HG03442 (cell line): ENCODE results near the gene SELENOH.
"Not testable (repeated sequence)": the region's sequence is repeated elsewhere in the genome, so short reads cannot be mapped to it uniquely, and the experiment has no call there.

Experiments
- ATAC-seq: cut with Tn5 transposase; IDR thresholded peaks from one replicate; pipeline ENCODE4 v1.9.1; 2021; ENCODE audit warnings: mild to moderate bottlenecking, moderate library complexity; ENCODE audit not compliant: unreplicated experiment

Gene SELENOH

GRCh38 chr11:57741132-57742086 is at the start of gene SELENOH:
Gene SELENOH (plus strand): TSS chr11:57741491. CDS start chr11:57741596, 105 bp downstream.
- peak; percentile 88 for ATAC-seq

GRCh38 chr11:57698843-57699365 is 42.4 kb upstream of the SELENOH start:
- ATAC-seq, result no peak

- no peak for ATAC-seq
Measured at GRCh38 chr11:57699813-57700212, 41.5 kb upstream of the SELENOH start.

GRCh38 chr11:57700425-57700824 is 40.9 kb upstream of the SELENOH start:
- ATAC-seq, result no peak

DNA sequence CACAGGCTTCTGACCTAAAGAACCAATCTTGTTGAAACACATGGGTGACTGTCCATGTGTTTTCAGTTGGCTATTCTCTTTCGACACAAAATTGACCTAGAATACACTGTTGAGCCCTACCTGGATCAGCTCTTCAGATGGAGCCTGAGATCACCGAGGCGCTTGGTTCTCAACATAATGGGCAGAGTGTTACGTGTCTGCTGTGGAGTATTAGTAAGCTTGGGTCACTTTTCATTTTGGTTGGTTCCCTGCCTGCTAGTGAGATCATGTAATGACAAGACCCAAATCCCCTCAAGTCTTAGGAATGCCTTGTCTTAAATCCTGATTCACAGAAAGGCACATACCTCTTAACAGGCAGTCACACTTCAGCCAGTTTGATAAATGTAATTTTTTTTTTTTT is 38.0 kb upstream of the SELENOH start:
- no peak for ATAC-seq

DNA sequence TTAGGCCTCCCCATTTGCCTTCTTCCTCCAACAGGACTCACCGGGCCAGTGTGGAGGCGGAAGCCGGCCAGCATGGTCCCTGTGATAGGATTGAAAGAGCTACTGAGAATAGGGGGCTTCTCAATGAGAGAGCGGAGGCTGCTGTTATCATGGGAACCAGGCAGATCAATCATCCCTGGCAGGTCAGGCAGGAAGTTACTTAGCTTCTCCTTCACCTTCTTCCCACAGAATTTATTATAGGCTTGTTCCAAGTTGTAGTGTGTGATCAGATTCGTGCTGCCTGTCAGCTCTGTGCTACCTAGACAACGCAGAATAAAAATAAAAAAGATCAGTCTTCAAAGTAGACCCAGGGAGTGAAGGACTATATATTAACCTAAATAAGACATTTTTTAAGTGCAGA is 36.4 kb upstream of the SELENOH start:
- no peak for ATAC-seq

DNA sequence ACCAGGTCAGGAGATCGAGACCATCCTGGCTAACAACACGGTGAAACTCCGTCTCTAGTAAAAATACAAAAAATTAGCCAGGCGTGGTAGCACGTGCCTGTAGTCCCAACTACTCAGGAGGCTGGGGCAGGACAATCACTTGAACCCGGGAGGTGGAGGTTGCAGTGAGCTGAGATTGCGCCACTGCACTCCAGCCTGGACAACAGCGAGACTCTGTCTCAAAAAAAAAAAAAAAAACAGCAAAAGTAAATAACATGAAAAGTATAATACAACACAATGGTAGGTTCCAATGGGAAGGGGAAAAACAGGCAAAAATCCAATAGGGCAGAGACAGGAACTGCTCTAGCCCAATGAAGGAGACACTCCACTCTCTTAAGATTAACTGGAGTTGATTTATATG is 35.9 kb upstream of the SELENOH start:
- not testable (repeated sequence) for ATAC-seq

DNA sequence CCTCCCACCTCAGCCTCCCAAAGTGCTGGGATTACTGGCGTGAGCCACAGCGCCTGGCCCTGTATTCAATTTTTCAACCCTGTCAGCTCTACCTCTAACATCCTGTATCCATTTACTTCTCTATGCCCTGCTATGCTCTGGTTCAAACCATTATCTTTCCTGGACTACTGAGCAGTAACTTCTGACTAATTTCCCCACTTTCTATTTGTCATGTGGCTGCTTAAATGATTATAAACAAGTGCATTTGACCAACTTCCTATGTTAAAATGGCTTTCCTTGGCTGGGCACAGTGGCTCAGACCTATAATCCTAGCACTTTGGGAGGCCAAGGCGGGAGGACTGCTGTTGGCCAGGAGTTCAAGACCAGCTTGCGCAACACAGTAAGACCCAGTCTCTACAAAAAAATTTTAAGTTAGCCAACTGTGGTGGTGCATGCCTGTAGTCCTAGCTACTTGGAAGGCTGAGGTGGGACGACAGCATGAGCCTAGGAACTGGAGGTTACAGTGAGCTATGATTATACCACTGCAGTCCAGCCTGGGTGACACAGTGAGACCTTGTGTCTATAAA is 31.4 kb upstream of the SELENOH start:
- no peak for ATAC-seq

GRCh38 chr11:57711414-57712255 is 29.7 kb upstream of the SELENOH start, which contains the start of gene MED19:
Gene MED19 (minus strand): TSS chr11:57712215. CDS start chr11:57712179, 36 bp downstream.
- peak; percentile 32 for ATAC-seq

GRCh38 chr11:57712256-57713150 is 28.8 kb upstream of the SELENOH start, which contains the start of gene TMX2:
Gene TMX2 (plus strand): TSS chr11:57712593. CDS start chr11:57712619, 26 bp downstream.
- peak; percentile 95 for ATAC-seq

DNA sequence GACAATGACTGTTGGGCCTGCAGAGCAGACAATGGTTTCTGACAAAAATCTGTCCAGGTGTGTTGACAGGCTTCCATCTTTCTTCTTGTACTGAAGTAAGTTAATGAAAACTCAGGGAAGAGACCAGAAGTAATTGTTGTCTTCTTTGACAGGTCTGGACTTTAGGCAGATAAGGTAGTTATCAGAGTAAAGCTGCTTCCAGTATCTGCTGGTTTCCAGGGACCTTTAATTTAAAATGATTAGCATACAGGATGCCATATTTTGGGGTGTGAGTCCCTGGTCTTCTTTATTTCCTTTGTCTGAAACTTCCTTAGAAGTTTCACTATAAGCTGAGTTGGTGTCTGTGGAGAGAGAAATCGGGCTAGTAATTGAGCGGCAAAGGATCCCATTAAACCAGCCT is 27.5 kb upstream of the SELENOH start:
- ATAC-seq, result no peak

DNA sequence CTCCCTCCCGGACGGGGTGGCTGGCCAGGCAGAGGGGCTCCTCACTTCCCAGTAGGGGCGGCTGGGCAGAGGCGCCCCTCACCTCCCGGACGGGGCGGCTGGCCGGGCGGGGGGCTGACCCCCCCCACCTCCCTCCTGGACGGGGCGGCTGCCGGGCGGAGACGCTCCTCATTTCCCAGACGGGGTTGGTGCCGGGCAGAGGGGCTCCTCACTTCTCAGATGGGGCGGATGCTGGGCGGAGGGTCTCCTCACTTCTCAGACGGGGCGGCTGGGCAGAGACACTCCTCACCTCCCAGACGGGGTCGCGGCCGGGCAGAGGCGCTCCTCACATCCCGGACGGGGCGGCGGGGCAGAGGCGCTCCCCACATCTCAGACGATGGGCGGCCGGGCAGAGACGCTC is 24.6 kb upstream of the SELENOH start:
- not testable (repeated sequence) for ATAC-seq

- no peak for ATAC-seq
Measured at GRCh38 chr11:57727185-57727584, 14.1 kb upstream of the SELENOH start.

DNA sequence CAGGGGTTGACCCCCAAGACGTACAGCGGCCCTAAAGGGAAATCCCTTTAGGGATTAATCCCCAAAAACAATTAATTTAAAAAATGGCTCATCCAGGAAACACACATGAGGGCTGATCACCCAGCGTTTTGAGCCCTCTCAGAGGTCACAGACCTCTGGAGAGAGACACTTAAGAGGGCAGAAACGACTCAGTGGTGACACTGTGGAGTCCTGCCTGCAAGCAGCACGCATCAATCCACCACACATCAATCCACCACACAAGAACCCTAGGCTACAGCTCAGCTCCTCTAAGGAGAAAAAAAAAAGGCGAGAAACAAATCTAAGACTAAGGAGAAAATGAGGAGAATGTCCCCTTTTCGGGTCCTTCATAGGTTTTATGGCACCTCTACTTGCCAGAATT is 12.5 kb upstream of the SELENOH start:
- no peak for ATAC-seq

GRCh38 chr11:57729479-57729878 is 11.8 kb upstream of the SELENOH start:
- no peak for ATAC-seq

GRCh38 chr11:57732661-57733060 is 8.6 kb upstream of the SELENOH start:
- no peak for ATAC-seq

DNA sequence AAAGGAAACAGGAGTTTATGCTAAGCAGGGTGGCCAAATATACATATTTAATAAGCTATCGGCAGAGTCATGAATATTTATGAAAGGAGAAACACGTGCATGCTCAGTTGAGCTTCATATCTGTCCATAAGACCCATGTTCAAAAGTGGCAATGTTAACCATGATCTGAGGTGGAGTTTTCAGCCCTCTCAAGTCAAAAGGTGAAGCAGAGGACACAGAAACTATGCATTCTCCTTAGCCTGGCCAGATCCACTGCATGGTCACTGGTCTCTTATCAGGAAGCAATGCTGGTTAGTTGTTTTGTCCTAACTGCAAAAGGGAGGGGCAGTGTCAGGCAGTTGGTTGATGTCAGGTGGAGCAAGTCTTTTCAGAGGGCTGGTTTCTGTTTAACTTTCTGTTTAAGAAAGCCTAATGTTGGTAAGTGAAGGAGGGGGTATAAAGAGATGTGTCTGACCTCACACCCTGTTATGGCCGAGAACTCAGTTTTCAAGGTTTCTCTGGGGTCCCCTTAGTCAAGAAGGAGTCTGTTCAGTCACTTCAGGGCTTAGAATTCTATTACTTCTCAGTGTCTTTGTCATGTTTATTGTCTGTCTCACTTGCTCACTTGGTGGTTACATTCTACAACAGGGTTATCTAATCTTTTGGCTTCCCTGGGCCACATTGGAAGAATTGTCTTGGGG is 5.5 kb upstream of the SELENOH start:
- ATAC-seq, result no peak

- ATAC-seq, result no peak
Measured at GRCh38 chr11:57742087-57742452, 779 bp downstream of the SELENOH start.

GRCh38 chr11:57744357-57744756 is 3.1 kb downstream of the SELENOH start:
- ATAC-seq, result no peak
